Parathyroid adenoma (tissue), 2 donors: ENCODE measurements around the gene SKOR1.

Experiments
- H2AFZ ChIP-seq: fragments of 300-600 bp; sonication (generic); one replicate; pipeline ENCODE4 v1.7.0; 2017; ENCODE audit warnings: antibody characterized with exemption, mild to moderate bottlenecking
- H3K27ac ChIP-seq: fragments of 300-600 bp; sonication (generic); one replicate; pipeline ENCODE4 v1.7.0; 2017
- H3K27me3 ChIP-seq: fragments of 300-600 bp; sonication (generic); one replicate; pipeline ENCODE4 v1.7.0; 2017; ENCODE audit warnings: low read length; ENCODE audit not compliant: control insufficient read depth, insufficient read depth
- H3K36me3 ChIP-seq: fragments of 300-600 bp; sonication (generic); one replicate; pipeline ENCODE4 v1.7.0; 2017; ENCODE audit warnings: low read length; ENCODE audit not compliant: control insufficient read depth, insufficient read depth
- H3K4me1 ChIP-seq: fragments of 300-600 bp; sonication (generic); one replicate; pipeline ENCODE4 v1.7.0; 2017; ENCODE audit warnings: control low read depth
- H3K4me2 ChIP-seq: fragments of 300-600 bp; sonication (generic); one replicate; pipeline ENCODE4 v1.7.0; 2017; ENCODE audit warnings: low read length
- H3K4me3 ChIP-seq: fragments of 300-600 bp; sonication (generic); one replicate; pipeline ENCODE4 v1.7.0; 2017; ENCODE audit warnings: low read depth, low read length
- H3K79me2 ChIP-seq: fragments of 300-600 bp; sonication (generic); one replicate; pipeline ENCODE4 v1.7.0; 2017; ENCODE audit warnings: control low read depth
- H3K9ac ChIP-seq: fragments of 300-600 bp; sonication (generic); one replicate; pipeline ENCODE4 v1.7.0; 2017; ENCODE audit warnings: mild to moderate bottlenecking
- H3K9me3 ChIP-seq: fragments of 300-600 bp; sonication (generic); one replicate; pipeline ENCODE4 v1.7.0; 2017; ENCODE audit warnings: low read length; ENCODE audit not compliant: control insufficient read depth
- TF ChIP-seq, protein P1 (sequence below): fragments of 300-600 bp; sonication (generic); IDR thresholded peaks from one replicate; pipeline ENCODE4 v1.7.0; 2017; ENCODE audit warnings: antibody characterized with exemption, mild to moderate bottlenecking
- donor health status: primary hyperparathyroidism.

The SKOR1 gene

DNA sequence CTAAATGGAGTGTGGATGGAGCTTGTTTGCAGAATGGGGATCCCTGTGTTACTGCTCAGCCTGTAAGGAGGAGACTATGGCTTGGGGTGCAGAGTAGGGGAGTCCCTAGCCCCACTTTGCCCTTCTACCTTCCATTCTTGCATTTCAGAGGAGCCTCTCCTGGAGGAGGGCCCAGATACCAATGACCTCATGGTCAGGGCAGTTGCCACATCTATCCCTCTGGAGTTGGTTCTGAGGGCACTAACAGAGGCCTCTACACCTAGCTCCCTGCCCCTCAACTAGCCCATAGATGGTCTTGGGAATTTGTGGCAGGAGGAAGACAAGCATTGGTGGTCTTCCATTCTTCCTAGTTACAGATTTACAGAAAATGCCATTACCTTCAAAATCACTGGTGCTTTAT, 6.1 kb downstream of the SKOR1 start:
- Histone ChIP-seq H3K4me2 (no peak overlapping the region), H3K36me3 (no peaks in the 10 kb centered on the region), H3K4me3 (no peak overlapping the region), H2AFZ (no peak overlapping the region), H3K4me1 (no peaks in the 10 kb centered on the region), H3K9me3 (no peaks in the 10 kb centered on the region), H3K27me3 (no peaks in the 10 kb centered on the region), H3K27ac (no peak overlapping the region), H3K9ac (no peak overlapping the region), H3K79me2 (no peaks in the 10 kb centered on the region)
- TF ChIP-seq, protein P1, sequence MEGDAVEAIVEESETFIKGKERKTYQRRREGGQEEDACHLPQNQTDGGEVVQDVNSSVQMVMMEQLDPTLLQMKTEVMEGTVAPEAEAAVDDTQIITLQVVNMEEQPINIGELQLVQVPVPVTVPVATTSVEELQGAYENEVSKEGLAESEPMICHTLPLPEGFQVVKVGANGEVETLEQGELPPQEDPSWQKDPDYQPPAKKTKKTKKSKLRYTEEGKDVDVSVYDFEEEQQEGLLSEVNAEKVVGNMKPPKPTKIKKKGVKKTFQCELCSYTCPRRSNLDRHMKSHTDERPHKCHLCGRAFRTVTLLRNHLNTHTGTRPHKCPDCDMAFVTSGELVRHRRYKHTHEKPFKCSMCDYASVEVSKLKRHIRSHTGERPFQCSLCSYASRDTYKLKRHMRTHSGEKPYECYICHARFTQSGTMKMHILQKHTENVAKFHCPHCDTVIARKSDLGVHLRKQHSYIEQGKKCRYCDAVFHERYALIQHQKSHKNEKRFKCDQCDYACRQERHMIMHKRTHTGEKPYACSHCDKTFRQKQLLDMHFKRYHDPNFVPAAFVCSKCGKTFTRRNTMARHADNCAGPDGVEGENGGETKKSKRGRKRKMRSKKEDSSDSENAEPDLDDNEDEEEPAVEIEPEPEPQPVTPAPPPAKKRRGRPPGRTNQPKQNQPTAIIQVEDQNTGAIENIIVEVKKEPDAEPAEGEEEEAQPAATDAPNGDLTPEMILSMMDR, result no peak

DNA sequence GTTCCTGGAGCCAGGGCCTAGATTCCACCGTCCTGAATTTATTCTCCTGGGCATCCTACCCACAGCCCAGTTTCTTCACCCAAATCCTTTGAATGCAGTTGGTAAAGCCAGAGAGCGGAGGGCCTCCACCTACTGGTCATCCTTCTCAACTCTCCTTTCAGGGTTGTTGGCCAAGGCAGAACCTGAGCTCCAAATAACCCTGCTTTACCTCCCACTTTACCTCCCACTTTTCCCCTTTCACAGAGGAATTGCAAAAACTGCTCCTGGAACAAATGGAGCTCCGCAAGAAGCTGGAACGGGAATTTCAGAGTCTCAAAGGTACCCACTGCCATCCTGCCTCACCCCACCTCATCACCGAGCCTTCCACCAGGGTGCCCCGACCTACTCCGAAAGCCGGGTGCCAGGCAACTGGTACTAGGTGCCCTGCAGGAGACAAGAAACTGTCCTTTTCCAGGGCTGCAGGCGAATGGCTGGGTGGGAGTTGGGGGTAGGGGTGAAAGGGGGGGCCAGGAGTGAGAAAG, 6.8 kb downstream of the SKOR1 start:
- Histone ChIP-seq H3K4me1 (no peaks in the 10 kb centered on the region), H3K4me3 (no peak overlapping the region), H3K9me3 (no peaks in the 10 kb centered on the region), H3K27ac (no peak overlapping the region), H3K27me3 (no peaks in the 10 kb centered on the region), H3K9ac (no peak overlapping the region), H3K36me3 (no peaks in the 10 kb centered on the region), H3K79me2 (no peaks in the 10 kb centered on the region), H2AFZ (no peak overlapping the region), H3K4me2 (no peak overlapping the region)
- TF ChIP-seq, protein P1, result no peak

DNA sequence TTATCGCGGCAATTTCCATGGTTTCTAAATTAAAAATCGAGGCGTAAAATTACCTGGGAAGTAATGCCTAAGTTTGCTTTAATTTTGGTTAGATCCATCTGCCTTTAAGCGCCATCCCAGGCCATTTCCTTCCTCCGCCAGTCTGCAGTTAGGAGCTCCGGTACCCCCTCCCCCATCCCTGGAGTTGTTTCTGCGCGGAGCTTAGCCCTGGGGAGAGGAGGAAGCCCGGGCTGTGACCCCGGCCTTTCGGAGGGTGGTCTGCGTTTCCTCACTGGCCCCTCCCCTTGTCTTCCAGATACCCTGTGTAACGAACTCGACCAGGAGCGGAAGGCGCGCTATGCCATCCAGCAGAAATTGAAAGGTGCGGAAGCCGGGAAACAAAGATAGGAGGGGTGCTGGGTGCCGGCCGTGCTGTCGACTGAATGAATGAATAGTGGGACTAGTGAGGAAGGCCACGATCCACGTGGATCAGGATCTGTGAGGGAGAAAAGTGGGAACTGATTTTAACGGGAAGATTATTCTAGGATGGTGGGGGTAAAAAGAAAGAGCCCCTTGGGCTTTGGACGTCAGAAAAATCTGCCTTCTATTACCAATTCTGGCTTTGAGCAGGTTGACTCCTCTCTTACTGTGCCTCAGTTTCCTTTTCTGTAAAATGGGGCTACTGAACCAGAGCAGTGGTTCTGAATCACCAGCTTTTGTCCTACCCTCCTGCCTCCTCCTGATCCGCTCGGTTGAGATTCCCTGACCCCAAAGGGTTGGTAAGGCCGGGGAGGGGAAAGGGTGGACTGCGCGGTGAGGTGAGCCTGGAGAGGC, 7.8 kb downstream of the SKOR1 start:
- Histone ChIP-seq H3K4me3 (peak overlapping the region; percentile 5), H3K4me2 (no peak overlapping the region), H3K4me1 (peaks cover under 1% of the 10 kb centered on the region), H3K27ac (no peak overlapping the region), H3K36me3 (no peaks in the 10 kb centered on the region), H3K9ac (no peak overlapping the region), H3K9me3 (no peaks in the 10 kb centered on the region), H3K79me2 (no peaks in the 10 kb centered on the region), H2AFZ (no peak overlapping the region), H3K27me3 (no peaks in the 10 kb centered on the region)
- TF ChIP-seq, protein P1, result no peak

DNA sequence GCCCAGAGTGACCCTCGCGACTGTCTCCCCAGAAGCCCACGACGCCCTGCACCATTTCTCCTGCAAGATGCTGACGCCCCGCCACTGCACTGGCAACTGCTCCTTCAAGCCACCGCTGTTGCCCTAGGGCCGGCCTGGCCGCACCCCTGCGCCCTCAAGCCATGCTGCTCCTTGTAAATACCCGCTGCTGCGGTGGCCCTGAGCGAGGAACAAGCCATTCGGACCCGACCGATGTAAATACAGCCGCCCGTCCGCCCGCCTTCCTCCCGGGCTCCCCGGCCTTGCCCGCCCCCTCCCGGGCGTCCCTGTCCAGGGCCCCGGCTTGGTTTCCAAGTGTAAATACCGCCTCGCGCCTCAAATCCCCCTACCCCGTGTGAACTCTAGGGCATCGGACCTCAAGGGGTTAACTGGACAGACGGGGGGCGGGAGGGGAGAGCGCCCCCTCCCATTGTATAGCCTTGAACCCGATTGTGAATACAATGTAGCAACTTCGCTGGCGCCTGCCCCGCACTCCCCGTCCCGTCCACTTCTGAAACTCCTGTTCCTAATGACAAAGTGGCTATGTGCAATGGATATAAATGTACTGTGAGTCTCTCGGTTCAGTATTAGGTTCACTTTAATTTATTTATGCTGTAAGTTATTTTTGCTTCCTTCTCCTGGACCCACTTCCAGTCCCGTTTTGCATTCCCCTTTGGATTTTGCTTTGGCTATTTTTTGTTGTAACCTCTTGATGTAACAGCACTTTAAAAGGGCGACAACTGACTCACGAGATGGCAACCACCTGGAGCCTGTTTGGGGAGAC, 8.6 kb downstream of the SKOR1 start:
- Histone ChIP-seq H2AFZ (peak overlapping the region; percentile 28), H3K4me3 (no peak overlapping the region), H3K9me3 (no peaks in the 10 kb centered on the region), H3K79me2 (no peaks in the 10 kb centered on the region), H3K36me3 (no peaks in the 10 kb centered on the region), H3K4me2 (peak overlapping the region; percentile 0), H3K27ac (no peak overlapping the region), H3K27me3 (no peaks in the 10 kb centered on the region), H3K4me1 (peaks cover 3% of the 10 kb centered on the region), H3K9ac (no peak overlapping the region)
- TF ChIP-seq, protein P1, result peak; percentile 26
